Fibroblast of mammary gland (primary cell): ENCODE data around the gene QRSL1.
A peak's percentile ranks its signal among the peaks of the same experiment; 100 is the strongest.
"Not testable (repeated sequence)": the region's sequence is repeated elsewhere in the genome, so short reads cannot be mapped to it uniquely, and the experiment has no call there.

Experiments
- DNase-seq: peaks from one replicate; pipeline ENCODE4 v3.0.0-alpha.2; 2010; ENCODE audit warnings: low read depth
- H3K4me3 ChIP-seq: 2 replicates; pipeline ENCODE4 v1.5.1; 2011; ENCODE audit warnings: low read depth, mild to moderate bottlenecking, low read length, moderate library complexity; ENCODE audit not compliant: control insufficient read depth
- CTCF ChIP-seq: conservative IDR thresholded peaks from 2 replicates; pipeline ENCODE4 v1.5.1; 2011; ENCODE audit warnings: low read depth, low read length, inconsistent platforms; ENCODE audit not compliant: control insufficient read depth, insufficient read depth

QRSL1 gene

DNA sequence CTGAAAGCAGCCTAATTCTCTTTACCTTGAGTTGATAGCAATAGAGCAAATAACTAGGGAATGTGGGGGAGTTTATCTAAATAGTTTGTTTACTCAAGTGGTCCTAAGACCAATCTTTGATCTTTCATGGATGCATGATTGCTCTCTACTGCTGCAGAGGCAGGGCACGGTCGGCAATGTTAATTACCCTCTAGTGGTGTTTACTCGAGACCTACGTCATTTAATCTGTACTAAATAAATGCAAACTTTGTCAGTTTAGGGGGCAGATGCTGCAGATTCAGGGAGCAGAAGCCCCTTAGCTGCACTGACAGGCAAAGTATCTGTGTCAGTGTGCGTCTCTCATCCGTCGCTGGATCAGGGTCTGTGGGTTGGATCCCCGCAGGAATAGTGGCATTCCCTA lies 7.0 kb upstream of the QRSL1 start:
- TF ChIP-seq CTCF, result no peak
- no peak overlapping the region for H3K4me3 ChIP-seq
- no peak for DNase-seq

GRCh38 chr6:106623039-106623438 lies 6.3 kb upstream of the QRSL1 start:
- no peak for TF ChIP-seq CTCF
- DNase-seq, result no peak
- no peak overlapping the region for H3K4me3 ChIP-seq

GRCh38 chr6:106626485-106626884 lies 2.9 kb upstream of the QRSL1 start:
- no peak for DNase-seq
- no peak overlapping the region for H3K4me3 ChIP-seq
- TF ChIP-seq CTCF, result no peak

DNA sequence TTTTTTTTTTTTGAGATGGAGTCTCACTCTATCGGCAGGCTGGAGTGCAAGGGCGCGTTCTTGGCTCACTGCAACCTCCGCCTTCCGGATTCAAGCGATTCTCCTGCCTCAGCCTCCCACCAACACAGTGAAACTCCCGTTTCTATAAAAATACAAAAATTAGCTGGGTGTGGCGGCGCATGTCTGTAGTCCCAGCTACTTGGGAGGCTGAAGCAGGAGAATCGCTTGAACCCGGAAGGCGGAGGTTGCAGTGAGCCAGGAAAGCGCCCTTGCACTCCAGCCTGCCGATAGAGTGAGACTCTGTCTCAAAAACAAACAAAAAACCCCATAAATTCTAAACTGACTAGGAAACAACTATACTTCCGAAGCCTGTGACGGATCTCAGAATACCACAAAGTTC lies 1.6 kb upstream of the QRSL1 start:
- DNase-seq, H3K4me3 ChIP-seq: not testable (repeated sequence)

- no peak for TF ChIP-seq CTCF
- peak overlapping the region; percentile 84 for H3K4me3 ChIP-seq
Observed at GRCh38 chr6:106628658-106629102, 698 bp upstream of the QRSL1 start.

DNA sequence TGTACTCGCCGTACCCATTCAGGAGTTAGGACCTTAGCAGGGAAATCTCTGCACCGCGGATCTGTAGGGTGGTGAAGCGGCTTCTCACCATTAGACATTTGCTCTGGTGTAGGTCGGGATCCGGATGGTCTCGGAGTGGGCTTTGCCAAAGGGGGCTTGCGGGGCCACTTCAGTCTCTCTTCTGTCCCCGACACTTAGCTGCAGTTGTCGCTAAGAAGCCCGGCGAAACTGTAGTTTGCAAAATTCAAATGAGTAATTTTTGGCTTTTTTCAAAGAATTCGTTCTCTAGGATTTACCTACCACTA lies 433 bp downstream of the QRSL1 start:
- H3K4me3 ChIP-seq, result peak overlapping the region; percentile 84
- DNase-seq, result no peak
- no peak for TF ChIP-seq CTCF

More at GRCh38 chr6:106628658-106629102, 698 bp upstream of the QRSL1 start:
- peak; percentile 8 for DNase-seq

DNA sequence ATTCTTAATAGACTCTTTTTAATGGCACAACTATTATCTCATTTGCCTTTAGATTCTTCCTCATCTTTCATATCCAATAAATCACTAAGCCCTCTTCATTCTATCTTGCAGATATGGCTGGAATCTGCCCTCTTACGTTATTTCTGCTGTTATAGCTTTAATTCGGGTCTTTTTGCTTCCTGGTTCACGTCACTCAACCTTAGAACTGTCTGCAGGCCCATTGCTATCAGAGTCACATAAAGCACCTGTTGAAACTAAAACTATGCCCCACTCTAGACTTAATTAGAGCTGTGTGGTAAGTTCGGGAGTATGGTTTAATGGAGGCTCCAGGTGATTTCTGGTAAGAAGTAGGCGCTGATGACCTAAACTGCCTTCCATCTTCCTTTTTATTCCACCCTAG lies 988 bp downstream of the QRSL1 start:
- H3K4me3 ChIP-seq, result peak overlapping the region; percentile 84
- DNase-seq, result no peak
- no peak for TF ChIP-seq CTCF
